Mucosa of stomach (tissue), 1 donor: Measurements from ENCODE around the gene GUCA1A.

Experiments
- H3K27me3 ChIP-seq: one replicate; pipeline ENCODE4 v1.7.0; 2013; ENCODE audit warnings: mild to moderate bottlenecking, low read length; ENCODE audit not compliant: control insufficient read depth, insufficient read depth
- H3K36me3 ChIP-seq: one replicate; pipeline ENCODE4 v1.7.0; 2013; ENCODE audit warnings: low read length; ENCODE audit not compliant: control insufficient read depth, insufficient read depth
- H3K4me1 ChIP-seq: one replicate; pipeline ENCODE4 v1.7.0; 2013; ENCODE audit warnings: mild to moderate bottlenecking, low read length; ENCODE audit not compliant: control insufficient read depth, insufficient read depth
- H3K4me3 ChIP-seq: one replicate; pipeline ENCODE4 v1.7.0; 2013; ENCODE audit warnings: low read length
- H3K9ac ChIP-seq: one replicate; pipeline ENCODE4 v1.7.0; 2013; ENCODE audit warnings: mild to moderate bottlenecking, low read length, moderate library complexity
- H3K9me3 ChIP-seq: one replicate; pipeline ENCODE4 v1.7.0; 2013; ENCODE audit warnings: mild to moderate bottlenecking, low read length, moderate library complexity; ENCODE audit not compliant: control insufficient read depth
- donor health status: Pancreatic carcinoma.

GUCA1A gene

GRCh38 chr6:42221546-42221945, 48.4 kb downstream of the GUCA1A start:
- Histone ChIP-seq H3K4me1 (peaks cover 12% of the 10 kb centered on the region), H3K27me3 (no peaks in the 10 kb centered on the region), H3K9ac (no peak overlapping the region), H3K36me3 (no peaks in the 10 kb centered on the region), H3K4me3 (no peak overlapping the region), H3K9me3 (no peaks in the 10 kb centered on the region)

- no peaks in the 10 kb centered on the region for H3K36me3 ChIP-seq
- H3K4me1 ChIP-seq: peaks cover 18% of the 10 kb centered on the region
- H3K27me3 ChIP-seq: no peaks in the 10 kb centered on the region
- no peaks in the 10 kb centered on the region for H3K9me3 ChIP-seq
- no peak overlapping the region for H3K9ac ChIP-seq
- no peak overlapping the region for H3K4me3 ChIP-seq
Observed at GRCh38 chr6:42222448-42222847, 49.3 kb downstream of the GUCA1A start.

DNA sequence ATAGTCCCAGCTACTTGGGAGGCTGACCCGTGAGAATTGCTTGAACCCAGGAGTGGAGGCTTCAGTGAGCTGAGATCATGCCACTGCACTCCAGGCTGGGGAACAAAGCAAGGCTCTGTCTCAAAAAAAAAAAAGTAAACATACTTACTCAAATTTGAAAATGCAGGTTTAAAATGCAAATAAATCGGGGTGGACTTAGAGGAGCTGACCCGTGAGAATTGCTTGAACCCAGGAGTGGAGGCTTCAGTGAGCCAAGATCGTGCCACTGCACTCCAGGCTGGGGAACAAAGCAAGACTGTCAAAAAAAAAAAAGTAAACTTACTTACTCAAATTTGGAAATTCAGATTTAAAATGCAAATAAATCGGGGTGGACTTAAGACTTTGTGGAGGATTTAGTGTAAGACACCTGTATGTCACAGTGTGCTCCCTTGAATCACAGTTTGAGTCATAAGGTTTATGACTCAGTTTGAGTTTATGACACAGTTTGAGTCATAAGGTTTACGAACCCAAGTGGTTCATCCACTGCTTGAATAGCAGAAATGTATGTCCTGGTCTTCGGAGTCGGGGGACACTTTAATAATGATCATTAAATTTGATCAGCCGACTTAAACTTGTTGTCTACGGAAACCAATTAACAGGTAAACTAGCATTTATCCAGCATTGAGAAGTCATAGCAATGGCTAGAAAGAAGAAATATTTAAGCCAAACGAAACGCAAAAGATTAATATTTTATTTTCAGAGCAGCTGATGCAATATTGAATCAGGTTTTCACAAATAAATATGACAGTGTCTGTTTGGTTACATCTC, 51.3 kb downstream of the GUCA1A start:
- Histone ChIP-seq H3K36me3 (no peaks in the 10 kb centered on the region), H3K4me1 (peaks cover 21% of the 10 kb centered on the region)

DNA sequence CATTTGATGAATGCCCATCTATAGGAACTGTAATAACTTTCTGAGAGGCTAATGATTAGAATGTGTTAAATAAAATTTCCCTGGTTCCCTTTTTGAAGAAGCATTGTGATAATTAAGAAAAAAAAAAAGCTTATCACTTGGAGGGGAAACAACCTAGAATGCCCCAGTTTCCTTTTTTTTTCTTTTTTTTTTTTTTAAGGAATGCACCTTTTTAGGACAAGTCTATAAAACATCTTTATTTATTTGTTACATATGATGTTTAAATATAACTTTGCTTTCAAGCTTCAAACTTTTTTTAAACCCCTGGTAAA, 51.8 kb downstream of the GUCA1A start:
- H3K36me3 ChIP-seq: no peaks in the 10 kb centered on the region
- H3K9ac ChIP-seq: no peak overlapping the region
- H3K4me1 ChIP-seq: peaks cover 21% of the 10 kb centered on the region
- H3K4me3 ChIP-seq: no peak overlapping the region
- H3K9me3 ChIP-seq: no peaks in the 10 kb centered on the region
- no peaks in the 10 kb centered on the region for H3K27me3 ChIP-seq

More for the DNA sequence above, 51.3 kb downstream of the GUCA1A start:
- Histone ChIP-seq H3K4me3 (no peak overlapping the region), H3K9me3 (no peaks in the 10 kb centered on the region), H3K9ac (no peak overlapping the region), H3K27me3 (no peaks in the 10 kb centered on the region)

GRCh38 chr6:42225419-42225818, 52.3 kb downstream of the GUCA1A start:
- H3K9me3 ChIP-seq: no peaks in the 10 kb centered on the region

GRCh38 chr6:42226161-42226611, 53.0 kb downstream of the GUCA1A start:
- no peak overlapping the region for H3K4me3 ChIP-seq
- H3K27me3 ChIP-seq: no peaks in the 10 kb centered on the region
- peaks cover 21% of the 10 kb centered on the region for H3K4me1 ChIP-seq
- no peak overlapping the region for H3K9ac ChIP-seq
- no peaks in the 10 kb centered on the region for H3K36me3 ChIP-seq
- H3K9me3 ChIP-seq: no peaks in the 10 kb centered on the region

More at GRCh38 chr6:42225419-42225818, 52.3 kb downstream of the GUCA1A start:
- Histone ChIP-seq H3K27me3 (no peaks in the 10 kb centered on the region), H3K36me3 (no peaks in the 10 kb centered on the region), H3K4me1 (peaks cover 21% of the 10 kb centered on the region), H3K9ac (no peak overlapping the region), H3K4me3 (no peak overlapping the region)

GRCh38 chr6:42226645-42227143, 53.5 kb downstream of the GUCA1A start:
- Histone ChIP-seq H3K9me3 (no peaks in the 10 kb centered on the region), H3K4me3 (no peak overlapping the region), H3K9ac (no peak overlapping the region), H3K27me3 (no peaks in the 10 kb centered on the region), H3K36me3 (no peaks in the 10 kb centered on the region), H3K4me1 (peaks cover 21% of the 10 kb centered on the region)

DNA sequence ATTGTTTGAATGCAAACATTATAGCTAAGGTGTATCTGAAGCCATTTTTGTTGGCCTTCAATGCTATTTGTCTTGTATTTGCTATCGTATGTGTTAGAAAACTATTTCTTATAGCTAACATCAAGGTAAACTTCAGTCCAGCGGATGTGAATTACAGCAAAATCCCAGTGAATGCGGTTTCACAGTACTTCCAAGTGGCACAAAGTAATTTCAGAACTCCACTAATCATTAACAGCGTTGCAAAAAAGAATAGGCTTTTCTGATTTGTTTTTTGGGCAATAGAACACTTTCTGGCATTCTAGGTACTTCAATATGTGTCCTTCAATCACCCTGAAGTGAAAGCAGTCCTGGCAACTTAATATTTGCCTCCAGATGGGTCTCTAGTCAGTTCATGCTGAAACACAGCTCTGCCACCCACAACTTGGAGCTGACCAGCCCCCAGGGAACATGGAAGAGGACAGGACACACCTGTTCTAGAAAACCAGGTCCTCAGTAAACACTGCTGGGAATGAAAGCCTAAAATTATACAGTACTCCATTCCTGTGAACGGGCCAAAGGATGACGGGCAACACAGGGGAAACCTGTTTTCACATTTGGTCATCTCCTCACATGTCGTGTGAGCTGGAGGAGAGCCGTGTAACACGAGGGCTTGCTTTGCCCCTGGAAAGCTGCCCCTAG, 54.1 kb downstream of the GUCA1A start:
- no peaks in the 10 kb centered on the region for H3K9me3 ChIP-seq
- H3K4me1 ChIP-seq: peaks cover 21% of the 10 kb centered on the region
- H3K36me3 ChIP-seq: no peaks in the 10 kb centered on the region
- H3K9ac ChIP-seq: no peak overlapping the region
- no peak overlapping the region for H3K4me3 ChIP-seq
- no peaks in the 10 kb centered on the region for H3K27me3 ChIP-seq

DNA sequence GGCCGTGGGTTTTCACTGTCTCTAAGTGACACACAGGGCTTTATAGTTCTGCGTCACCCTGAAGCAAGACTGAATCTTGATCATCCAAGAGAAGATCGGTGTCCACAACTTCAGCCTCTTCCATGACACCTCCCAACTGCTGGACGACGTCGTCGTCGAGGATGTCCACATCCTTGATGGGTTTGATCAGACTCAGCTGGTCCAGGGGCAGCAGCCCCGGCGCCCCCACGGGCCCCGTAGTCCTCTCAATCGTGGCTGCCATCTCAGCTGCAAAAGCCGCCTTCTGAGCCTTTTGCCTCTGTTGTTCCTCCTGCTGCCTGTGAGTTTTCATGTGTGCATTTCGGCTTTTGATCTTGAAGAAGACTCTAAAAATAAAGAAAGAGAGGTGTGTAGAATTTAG, 55.1 kb downstream of the GUCA1A start:
- Histone ChIP-seq H3K27me3 (no peaks in the 10 kb centered on the region), H3K9ac (no peak overlapping the region), H3K9me3 (no peaks in the 10 kb centered on the region), H3K4me1 (peaks cover 21% of the 10 kb centered on the region), H3K4me3 (no peak overlapping the region), H3K36me3 (peaks cover 3% of the 10 kb centered on the region)
